Keratinocyte (primary cell): ENCODE results near the gene CACNA2D1.

Experiments
- EZH2 ChIP-seq: IDR thresholded peaks from one replicate; pipeline ENCODE4 v1.6.1; 2012; ENCODE audit warnings: inconsistent platforms, mild to moderate bottlenecking, low read length, moderate library complexity
- TF ChIP-seq, protein P1 (sequence below), 3 experiments: IDR thresholded peaks in 1 of 3; conservative IDR thresholded peaks in 1 of 3; optimal IDR thresholded peaks in 1 of 3; 2 replicates in 2 of 3; 3 replicates in 1 of 3; pipeline versions ENCODE3 to v1.5.1; 2011; ENCODE audit warnings: low read length in 3 of 3, mild to moderate bottlenecking in 3 of 3, moderate library complexity in 2 of 3, control low read depth in 1 of 3, inconsistent platforms in 1 of 3; ENCODE audit not compliant: insufficient read depth in 2 of 3; ENCODE audit errors: extremely low read depth in 1 of 3

DNA sequence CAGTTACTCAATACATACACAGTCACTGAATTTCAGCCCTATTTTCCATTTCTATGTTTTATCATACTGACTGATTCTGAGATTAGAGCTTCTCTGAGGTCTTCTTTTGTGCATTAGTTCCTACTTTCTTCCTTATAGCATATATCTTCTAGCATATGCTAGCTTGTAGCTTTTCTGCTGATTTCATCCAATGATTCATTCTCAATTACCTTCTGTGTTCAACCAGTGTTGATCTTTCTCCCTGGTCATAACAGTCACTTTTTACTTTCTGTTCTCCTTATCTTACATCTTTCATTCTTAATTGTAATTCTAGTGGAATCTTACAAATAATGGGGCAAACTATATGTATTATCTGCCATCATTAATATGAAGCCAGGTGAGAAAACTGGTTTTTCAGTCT lies 514.2 kb downstream of the CACNA2D1 start:
- TF ChIP-seq, protein P1, sequence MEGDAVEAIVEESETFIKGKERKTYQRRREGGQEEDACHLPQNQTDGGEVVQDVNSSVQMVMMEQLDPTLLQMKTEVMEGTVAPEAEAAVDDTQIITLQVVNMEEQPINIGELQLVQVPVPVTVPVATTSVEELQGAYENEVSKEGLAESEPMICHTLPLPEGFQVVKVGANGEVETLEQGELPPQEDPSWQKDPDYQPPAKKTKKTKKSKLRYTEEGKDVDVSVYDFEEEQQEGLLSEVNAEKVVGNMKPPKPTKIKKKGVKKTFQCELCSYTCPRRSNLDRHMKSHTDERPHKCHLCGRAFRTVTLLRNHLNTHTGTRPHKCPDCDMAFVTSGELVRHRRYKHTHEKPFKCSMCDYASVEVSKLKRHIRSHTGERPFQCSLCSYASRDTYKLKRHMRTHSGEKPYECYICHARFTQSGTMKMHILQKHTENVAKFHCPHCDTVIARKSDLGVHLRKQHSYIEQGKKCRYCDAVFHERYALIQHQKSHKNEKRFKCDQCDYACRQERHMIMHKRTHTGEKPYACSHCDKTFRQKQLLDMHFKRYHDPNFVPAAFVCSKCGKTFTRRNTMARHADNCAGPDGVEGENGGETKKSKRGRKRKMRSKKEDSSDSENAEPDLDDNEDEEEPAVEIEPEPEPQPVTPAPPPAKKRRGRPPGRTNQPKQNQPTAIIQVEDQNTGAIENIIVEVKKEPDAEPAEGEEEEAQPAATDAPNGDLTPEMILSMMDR (optimal IDR thresholded peaks at IDR 0.05 in 1 of 3, IDR thresholded peaks at IDR 0.05 in 1 of 3, conservative IDR thresholded peaks at IDR 0.05 in 1 of 3; ENCODE audit: extremely low read depth in 1 of 3, insufficient read depth in 2 of 3, low read length in 3 of 3): no peak
- no peak for TF ChIP-seq EZH2
